ENCODE measurements around the gene GAS2.

The GAS2 gene

GRCh38 chr11:22775248-22775647 is 108.8 kb downstream of the GAS2 start:
- no peak overlapping the region for H3K4me3 ChIP-seq (ENCODE audit: low read length)
- no peak for DNase-seq (ENCODE audit: low read depth, low spot score)

DNA sequence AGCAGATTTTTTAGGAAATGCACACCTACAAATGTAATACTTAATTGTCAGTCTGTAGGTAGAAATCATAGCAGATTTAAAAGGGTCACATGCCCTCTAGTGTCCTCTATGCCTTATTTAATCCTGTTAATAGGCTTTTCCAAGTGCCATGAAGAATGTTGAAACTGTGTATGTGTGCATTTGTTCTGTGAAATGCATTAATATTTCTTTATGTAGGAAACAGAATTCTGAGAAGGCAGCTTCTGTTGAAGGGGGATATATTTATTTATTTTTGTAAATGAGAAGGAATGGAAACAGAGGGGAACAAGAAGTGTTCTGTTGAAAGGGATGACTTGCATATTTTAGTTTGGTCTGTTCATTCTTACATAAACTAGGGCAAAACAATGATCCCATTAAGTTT is 112.2 kb downstream of the GAS2 start:
- peak; percentile 11 for DNase-seq (ENCODE audit: low read depth, low spot score)
- no peak overlapping the region for H3K4me3 ChIP-seq (ENCODE audit: low read length)

DNA sequence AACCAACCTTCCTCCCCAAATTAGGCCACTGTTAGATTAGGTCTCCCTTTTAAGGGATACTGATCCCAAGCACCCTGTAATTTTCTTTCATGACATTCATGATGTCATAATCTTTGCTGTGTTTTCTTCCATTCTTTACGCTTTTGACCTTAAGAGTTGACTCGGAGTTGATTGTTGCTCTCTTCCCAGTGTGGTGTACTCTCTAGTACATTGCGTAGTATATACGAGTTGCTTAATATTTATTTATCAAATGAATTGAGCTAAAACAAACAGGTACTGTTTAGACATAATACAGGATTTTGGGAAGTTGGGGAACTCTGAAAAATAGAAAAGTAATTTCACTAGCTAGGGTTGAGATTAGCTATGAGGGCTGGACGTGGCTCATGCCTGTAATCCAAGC is 113.4 kb downstream of the GAS2 start:
- no peak overlapping the region for H3K4me3 ChIP-seq (ENCODE audit: low read length)
- DNase-seq (ENCODE audit: low read depth, low spot score), result no peak

DNA sequence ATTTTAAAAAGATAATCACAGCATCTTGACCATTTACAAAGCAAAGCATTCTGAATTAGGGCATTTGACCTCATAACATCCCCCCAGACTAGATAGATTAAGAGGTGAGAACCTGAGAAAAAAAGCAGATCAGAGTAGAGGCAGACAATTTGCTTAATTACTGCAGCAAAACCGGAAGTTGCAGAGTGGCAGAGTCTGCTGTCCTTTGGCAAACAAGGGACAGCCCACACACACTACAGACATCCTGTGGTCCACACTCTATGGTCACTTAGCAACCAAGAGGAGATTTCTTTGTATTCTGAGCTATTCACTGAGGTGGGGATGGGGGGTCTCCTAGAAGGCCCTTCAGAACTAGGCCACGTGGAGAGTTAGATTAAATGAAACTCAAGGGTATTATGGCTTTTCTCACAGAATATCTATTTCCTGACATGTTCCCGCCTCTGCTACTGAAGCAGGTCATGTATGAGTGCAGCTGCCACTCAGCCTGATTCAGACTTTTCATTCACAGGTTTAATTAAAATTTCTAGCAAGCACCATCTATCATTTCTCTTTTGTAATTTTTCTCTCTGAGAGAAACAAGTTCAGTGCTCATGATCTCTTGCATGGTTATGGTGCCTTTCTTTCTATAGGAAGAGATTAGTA is 114.7 kb downstream of the GAS2 start:
- no peak for DNase-seq (ENCODE audit: low read depth, low spot score)
- H3K4me3 ChIP-seq (ENCODE audit: low read length), result no peak overlapping the region

GRCh38 chr11:22785251-22785650 is 118.8 kb downstream of the GAS2 start:
- no peak overlapping the region for H3K4me3 ChIP-seq (ENCODE audit: low read length)
- DNase-seq (ENCODE audit: low read depth, low spot score), result no peak

- no peak for DNase-seq (ENCODE audit: low read depth, low spot score)
- no peak overlapping the region for H3K4me3 ChIP-seq (ENCODE audit: low read length)
Measured at GRCh38 chr11:22786475-22786874, 120.1 kb downstream of the GAS2 start.

DNA sequence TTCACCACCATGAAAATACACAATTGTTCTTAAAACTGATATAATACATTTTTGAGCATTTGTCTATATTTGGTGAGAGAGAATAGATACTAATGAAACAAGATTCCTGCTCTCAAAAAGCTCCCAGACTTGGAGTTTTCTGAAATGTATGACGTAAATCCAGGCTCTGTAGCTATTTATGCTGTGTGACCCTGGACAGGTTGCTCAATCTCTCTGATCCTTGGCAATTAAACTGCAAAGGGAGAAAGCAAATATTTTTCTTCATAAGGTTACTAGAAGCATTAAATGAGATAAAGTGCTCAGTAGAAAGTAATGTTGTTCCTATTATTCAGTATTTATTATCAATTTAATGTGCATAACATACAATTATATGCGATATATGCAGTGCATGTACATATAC is 120.6 kb downstream of the GAS2 start:
- DNase-seq (ENCODE audit: low read depth, low spot score), result no peak
- H3K4me3 ChIP-seq (ENCODE audit: low read length), result no peak overlapping the region

GRCh38 chr11:22787551-22788162 is 121.2 kb downstream of the GAS2 start:
- DNase-seq (ENCODE audit: low read depth, low spot score), result peak; percentile 16
- no peak overlapping the region for H3K4me3 ChIP-seq (ENCODE audit: low read length)

GRCh38 chr11:22792497-22792896 is 126.1 kb downstream of the GAS2 start:
- H3K4me3 ChIP-seq (ENCODE audit: low read length), result no peak overlapping the region
- no peak for DNase-seq (ENCODE audit: low read depth, low spot score)

- H3K4me3 ChIP-seq (ENCODE audit: low read length), result no peak overlapping the region
- no peak for DNase-seq (ENCODE audit: low read depth, low spot score)
Measured at GRCh38 chr11:22795914-22796313, 129.5 kb downstream of the GAS2 start.

GRCh38 chr11:22797047-22797446 is 130.6 kb downstream of the GAS2 start:
- H3K4me3 ChIP-seq (ENCODE audit: low read length), result no peak overlapping the region

GRCh38 chr11:22798901-22799300 is 132.5 kb downstream of the GAS2 start:
- no peak for DNase-seq (ENCODE audit: low read depth, low spot score)
- H3K4me3 ChIP-seq (ENCODE audit: low read length), result no peak overlapping the region

More at GRCh38 chr11:22797047-22797446, 130.6 kb downstream of the GAS2 start:
- no peak for DNase-seq (ENCODE audit: low read depth, low spot score)

- DNase-seq (ENCODE audit: low read depth, low spot score), result no peak
- no peak overlapping the region for H3K4me3 ChIP-seq (ENCODE audit: low read length)
Measured at GRCh38 chr11:22800482-22800881, 134.1 kb downstream of the GAS2 start.

GRCh38 chr11:22802861-22803260 is 136.4 kb downstream of the GAS2 start:
- no peak overlapping the region for H3K4me3 ChIP-seq (ENCODE audit: low read length)
- DNase-seq (ENCODE audit: low read depth, low spot score), result no peak

DNA sequence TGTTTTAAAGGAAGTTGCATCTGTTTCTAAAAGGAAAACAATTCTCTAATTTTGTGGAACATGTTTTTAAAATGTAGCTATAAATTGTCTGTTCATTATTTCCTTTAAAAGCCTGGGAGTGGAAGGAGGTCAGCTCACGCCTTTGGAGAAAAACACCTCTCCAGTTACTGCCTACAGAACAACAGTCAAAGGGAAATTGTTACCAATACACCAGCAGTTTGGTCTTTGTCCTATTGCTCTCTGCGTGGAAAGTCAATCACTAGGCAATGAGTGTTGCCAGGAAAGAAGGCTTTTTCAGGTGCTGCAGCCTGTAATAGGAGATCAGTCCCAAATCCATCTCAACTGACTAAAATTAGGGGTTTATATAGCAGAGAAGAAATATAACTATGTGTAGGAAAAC is 141.0 kb downstream of the GAS2 start:
- no peak overlapping the region for H3K4me3 ChIP-seq (ENCODE audit: low read length)
- no peak for DNase-seq (ENCODE audit: low read depth, low spot score)

DNA sequence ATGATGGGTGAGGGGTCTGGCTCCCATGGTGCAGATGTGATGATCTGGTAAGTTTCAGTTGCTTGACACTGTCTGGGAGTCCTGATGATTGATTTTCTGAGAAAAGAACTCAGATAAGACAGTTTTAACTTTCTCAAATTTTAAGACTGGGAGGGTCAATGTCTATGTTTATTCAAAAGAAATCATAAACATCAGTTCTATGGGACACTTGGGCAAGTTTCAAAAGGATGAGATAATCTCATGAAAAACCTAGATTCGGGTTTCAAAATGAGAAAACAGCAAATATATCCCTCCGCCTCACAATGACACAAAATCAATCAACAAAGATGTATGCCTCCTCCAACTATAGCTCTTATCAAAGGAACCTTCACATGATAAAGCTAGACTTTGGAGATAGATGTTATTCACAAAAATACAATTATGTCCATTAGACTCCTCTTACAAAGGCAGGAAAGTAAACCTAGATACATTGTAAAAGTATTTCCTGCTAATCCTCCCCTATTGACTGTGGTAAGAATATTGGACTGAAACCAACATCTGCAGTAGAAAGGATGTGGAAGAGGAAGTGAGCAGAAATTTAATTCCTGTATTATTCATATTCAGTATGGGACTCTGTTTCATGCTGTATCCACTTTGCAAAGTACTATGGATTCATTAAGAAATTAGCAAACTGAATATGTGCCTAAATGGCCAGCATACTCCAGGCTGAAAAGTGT is 141.6 kb downstream of the GAS2 start:
- no peak for DNase-seq (ENCODE audit: low read depth, low spot score)
- H3K4me3 ChIP-seq (ENCODE audit: low read length), result no peak overlapping the region

GRCh38 chr11:22808571-22809197 is 142.3 kb downstream of the GAS2 start:
- no peak overlapping the region for H3K4me3 ChIP-seq (ENCODE audit: low read length)
- no peak for DNase-seq (ENCODE audit: low read depth, low spot score)

DNA sequence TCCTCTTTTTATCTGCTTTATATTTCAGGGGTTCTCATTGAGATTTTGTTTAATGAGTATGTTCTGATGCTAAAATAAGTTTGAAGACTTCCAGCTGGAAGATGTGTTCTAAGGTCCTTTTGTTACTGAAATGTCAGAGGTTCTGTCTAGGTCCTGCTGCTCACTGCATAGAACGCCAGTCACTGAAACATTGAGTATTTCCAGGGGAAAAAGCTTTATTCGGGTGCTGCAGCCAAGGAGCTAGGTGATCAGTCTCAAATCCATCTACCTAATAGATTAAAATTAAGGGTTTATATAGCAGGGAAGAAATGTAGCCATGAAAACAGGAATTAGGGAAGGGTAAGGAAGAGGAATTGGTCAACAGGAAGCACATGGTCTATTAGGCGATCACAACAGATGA is 143.5 kb downstream of the GAS2 start:
- no peak overlapping the region for H3K4me3 ChIP-seq (ENCODE audit: low read length)
- no peak for DNase-seq (ENCODE audit: low read depth, low spot score)

GRCh38 chr11:22822203-22822602 is 155.8 kb downstream of the GAS2 start:
- no peak for DNase-seq (ENCODE audit: low read depth, low spot score)
- no peak overlapping the region for H3K4me3 ChIP-seq (ENCODE audit: low read length)

DNA sequence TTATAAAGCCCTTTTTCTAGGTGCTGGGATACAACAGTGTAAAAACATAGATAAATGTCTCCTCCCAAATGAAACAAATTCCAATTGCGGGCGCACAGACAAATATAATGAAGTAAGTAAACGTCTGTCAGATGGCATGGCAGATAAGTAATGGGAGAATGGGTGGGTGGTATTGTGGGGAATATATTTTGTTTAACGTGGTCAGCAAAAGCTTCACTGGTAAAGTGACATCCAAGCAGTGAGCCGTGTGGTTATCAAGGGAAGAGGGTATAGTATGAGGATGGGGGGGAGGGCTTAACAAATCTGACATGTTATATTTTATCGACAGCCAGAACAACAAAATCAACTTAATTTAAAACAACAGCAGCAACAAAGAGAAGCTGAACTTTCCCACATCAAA is 162.0 kb downstream of the GAS2 start:
- peak overlapping the region; percentile 78 for H3K4me3 ChIP-seq (ENCODE audit: low read length)
- DNase-seq (ENCODE audit: low read depth, low spot score), result peak; percentile 24

Measured in Jurkat, Clone E6-1 (cell line).